HCT116 (cell line): ENCODE results near the gene HYAL2. TPM values are rescaled to one million over a fixed set of nuclear protein-coding genes. Genes with fewer than 3 reads are reported as not detected.

Experiments used
- ATAC-seq: fragments of 200-7000 bp; cut with Tn5 transposase; 2 replicates; pipeline ENCODE4 v1.9.1; 2020; ENCODE audit warnings: mild to moderate bottlenecking, moderate library complexity
- BruUV-seq: library from RNA; stranded (reverse); fragments of 400-500 nt; replicated peaks from 2 replicates; lab custom pipeline; 2021; lab: Mats Ljungman, UMichigan
- CTCF ChIA-PET: fragments of 300-600 bp; sonication (Branson Sonifier 250); formaldehyde crosslinking; loops from one replicate; lab custom pipeline; 2021; ENCODE audit warnings: antibody characterized with exemption; lab: Charles Lee
- POLR2A ChIA-PET: fragments of 300-600, 350-600 bp; sonication (Branson Sonifier 250); formaldehyde crosslinking; loops from one replicate; lab custom pipeline; 2021; ENCODE audit warnings: antibody characterized with exemption; lab: Charles Lee
- RAD21 ChIA-PET, 2 experiments: fragments of 300-600 bp; sonication (Branson Sonifier 250); formaldehyde crosslinking; loops; one replicate each; lab custom pipeline; 2023; ENCODE audit warnings: low total read pairs in 2 of 2; ENCODE audit not compliant: uncharacterized antibody in 2 of 2, unreplicated experiment in 2 of 2, low non-redundant PET in 1 of 2; lab: Charles Lee
- DNase-seq: peaks from one replicate; pipeline ENCODE4 v3.0.0-alpha.2; 2010; ENCODE audit warnings: low read depth, low spot score
- H2AFZ ChIP-seq: fragments of 200-600 bp; shearing (Covaris generic), sonication (generic); 2 replicates; pipeline ENCODE4 v1.6.1; 2017; ENCODE audit warnings: low read depth, mixed run types, mixed read lengths, antibody characterized with exemption, low read length; ENCODE audit not compliant: poor library complexity, severe bottlenecking
- H3K27ac ChIP-seq: 2 replicates; pipeline ENCODE4 v1.5.1; 2012; ENCODE audit warnings: low read depth, low read length
- H3K27me3 ChIP-seq: fragments of 200-600 bp; sonication (generic); 2 replicates; pipeline ENCODE4 v1.6.1; 2016; ENCODE audit warnings: mixed run types, low read length, mixed read lengths; ENCODE audit not compliant: insufficient read depth
- H3K36me3 ChIP-seq, 2 experiments: fragments of 200-500 bp in 1 of 2; fragments of 200-600 bp in 1 of 2; sonication (Bioruptor generic) in 1 of 2; sonication (generic) in 1 of 2; 2 replicates each; pipeline versions ENCODE4 v1.5.1 to v1.6.1; 2014 to 2016; ENCODE audit warnings: low read length in 2 of 2, inconsistent platforms in 1 of 2, mixed read lengths in 1 of 2, mixed run types in 1 of 2; ENCODE audit not compliant: insufficient read depth in 2 of 2, control insufficient read depth in 1 of 2
- H3K4me1 ChIP-seq, 2 experiments: fragments of 200-600 bp in 1 of 2; sonication (generic) in 1 of 2; 2 replicates each; pipeline versions ENCODE4 v1.5.1 to v1.6.1; 2012 to 2017; ENCODE audit warnings: low read length in 2 of 2, inconsistent platforms in 1 of 2, mild to moderate bottlenecking in 1 of 2, mixed read lengths in 1 of 2, mixed run types in 1 of 2, moderate library complexity in 1 of 2; ENCODE audit not compliant: insufficient read depth in 2 of 2, control insufficient read depth in 1 of 2
- H3K4me2 ChIP-seq: fragments of 200-600 bp; sonication (generic); 2 replicates; pipeline ENCODE4 v1.6.1; 2017; ENCODE audit warnings: mixed run types, low read length, mixed read lengths
- H3K4me3 ChIP-seq, 2 experiments: fragments of 200-600 bp in 1 of 2; sonication (generic) in 1 of 2; replicated peaks in 1 of 2; 2 replicates each; pipeline ENCODE4 v1.5.1; 2011 to 2016; ENCODE audit warnings: low read length in 2 of 2, control low read depth in 1 of 2, low read depth in 1 of 2, mild to moderate bottlenecking in 1 of 2, mixed read lengths in 1 of 2, mixed run types in 1 of 2
- H3K79me2 ChIP-seq: fragments of 200-600 bp; sonication (generic); 2 replicates; pipeline ENCODE4 v1.6.1; 2017; ENCODE audit warnings: mild to moderate bottlenecking, mixed run types, low read length, moderate library complexity, mixed read lengths; ENCODE audit not compliant: insufficient read depth
- H3K9ac ChIP-seq: fragments of 200-600 bp; sonication (generic); 2 replicates; pipeline ENCODE4 v1.6.1; 2016; ENCODE audit warnings: low read length, mixed read lengths
- H3K9me2 ChIP-seq: fragments of 200-600 bp; sonication (generic), shearing (Covaris generic); 2 replicates; pipeline ENCODE4 v1.6.1; 2017; ENCODE audit warnings: mixed run types, mild to moderate bottlenecking, moderate library complexity; ENCODE audit not compliant: insufficient read depth
- H3K9me3 ChIP-seq, 2 experiments: fragments of 200-500 bp in 1 of 2; fragments of 200-600 bp in 1 of 2; sonication (Bioruptor generic) in 1 of 2; sonication (generic) in 1 of 2; 2 replicates each; pipeline ENCODE4 v1.6.1; 2014 to 2017; ENCODE audit warnings: low read length in 2 of 2, mixed read lengths in 2 of 2, inconsistent platforms in 1 of 2, low read depth in 1 of 2, mild to moderate bottlenecking in 1 of 2, mixed run types in 1 of 2, moderate library complexity in 1 of 2; ENCODE audit not compliant: control insufficient read depth in 1 of 2, insufficient read depth in 1 of 2
- H4K20me1 ChIP-seq: fragments of 200-600 bp; sonication (generic), shearing (Covaris generic); 2 replicates; pipeline ENCODE4 v1.6.1; 2017; ENCODE audit warnings: mixed run types, mild to moderate bottlenecking, moderate library complexity; ENCODE audit not compliant: insufficient read depth
- CBX3 ChIP-seq: IDR thresholded peaks from 2 replicates; pipeline ENCODE4 v1.6.1; 2012; ENCODE audit warnings: low read depth
- POLR2AphosphoS5 ChIP-seq: IDR thresholded peaks from 2 replicates; pipeline ENCODE4 v1.6.1; 2011; ENCODE audit warnings: mild to moderate bottlenecking, low read depth, low read length, moderate library complexity
- ZFX ChIP-seq: fragments of 450-650 bp; IDR thresholded peaks from 2 replicates; pipeline ENCODE4 v1.6.1; 2017
- ZNF274 ChIP-seq: fragments of 200-500 bp; sonication (Bioruptor generic); IDR thresholded peaks from 2 replicates; pipeline ENCODE4 v1.6.1; 2014; ENCODE audit warnings: mild to moderate bottlenecking, low read depth, low read length, inconsistent platforms
- intact Hi-C: fragments of 100-400 bp; cut with micrococcal nuclease; formaldehyde crosslinking; loops from 2 replicates; pipeline ENCODE4 v1.10.0; 2022
- total RNA-seq: library from RNA; stranded (reverse); gene quantifications from one replicate; pipeline ENCODE4 v1.2.1, GENCODE V29; 2021; ENCODE audit not compliant: unreplicated experiment

HYAL2 gene
- total RNA-seq, 1 experiment from 2014 or later: 42.2 TPM

DNA sequence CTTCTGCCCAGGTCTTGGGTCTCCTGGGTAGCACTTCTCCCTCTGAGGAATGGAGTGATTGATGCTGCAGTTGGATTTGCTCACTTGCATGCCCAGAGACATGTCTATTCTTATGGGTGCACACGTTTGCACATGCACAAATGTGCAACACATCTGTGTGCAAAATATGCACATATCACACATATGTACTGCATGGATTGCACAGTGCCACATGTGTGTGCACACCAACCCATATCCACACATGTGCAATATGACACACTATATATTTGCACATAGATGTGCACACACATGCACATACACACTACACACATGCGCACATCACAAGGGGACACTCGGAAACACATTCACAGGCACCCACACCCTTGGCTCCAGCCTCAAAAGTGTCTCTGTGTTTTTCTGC lies 54.3 kb downstream of the HYAL2 start:
- Histone ChIP-seq H3K9me2 (no peaks in the 10 kb centered on the region), H3K4me2 (peak overlapping the region; percentile 80), H4K20me1 (no peaks in the 10 kb centered on the region), H3K9ac (peak overlapping the region; percentile 62), H3K4me3 (no peak overlapping the region; a peak in 1 of 4 replicates), H3K36me3 (no peaks in the 10 kb centered on the region), H2AFZ (no peak overlapping the region), H3K27me3 (no peaks in the 10 kb centered on the region), H3K27ac (peak overlapping the region; percentile 88), H3K9me3 (no peaks in the 10 kb centered on the region), H3K4me1 (peaks cover 82 to 95% of the 10 kb centered on the region in 2 experiments), H3K79me2 (no peaks in the 10 kb centered on the region)
- ChIA-PET RAD21 (no interaction called here), CTCF (interaction anchor here (1.6 kb wide), 1 partner anchor 33 kb away, joined by 5 read pairs; the partner anchor contains the start of gene GNAI2), POLR2A (interaction anchor here (1.1 kb wide), 1 partner anchor 33 kb away, joined by 5 read pairs; the partner anchor contains the start of gene GNAI2)
- DNase-seq: no peak
- no TSS peak for BruUV-seq
- intact Hi-C loops: loop anchor here (1.0 kb wide), 1 partner anchor 41 kb away; no protein-coding TSS in a partner anchor
- TF ChIP-seq CBX3: no peak
- TF ChIP-seq ZNF274: no peak
- no peak for TF ChIP-seq POLR2AphosphoS5
- TF ChIP-seq ZFX: no peak
- ATAC-seq: no peak

Other genes with a start within 250 kb of the HYAL2 start
- 89.1 TPM for gene RBM5, start 233.8 kb downstream of the HYAL2 start, total RNA-seq
- gene SEMA3F, start 167.4 kb downstream of the HYAL2 start, total RNA-seq: 15.7 TPM
- not detected for gene GNAT1, start 131.1 kb downstream of the HYAL2 start, total RNA-seq
- gene SLC38A3, start 117.5 kb downstream of the HYAL2 start, total RNA-seq: 3.1 TPM
- 170 TPM for gene GNAI2, start 86.5 kb downstream of the HYAL2 start, total RNA-seq
- gene SEMA3B, start 53.6 kb downstream of the HYAL2 start, total RNA-seq: 46.2 TPM
- gene LSMEM2, start 43.7 kb downstream of the HYAL2 start, total RNA-seq: not detected
- gene IFRD2, start 30.3 kb downstream of the HYAL2 start, total RNA-seq: 146 TPM
- gene HYAL3, start 23.3 kb downstream of the HYAL2 start, total RNA-seq: 10.3 TPM
- 21.3 TPM for gene NAA80, start 23.3 kb downstream of the HYAL2 start, total RNA-seq
- gene HYAL1, start 19.2 kb downstream of the HYAL2 start, total RNA-seq: 6.1 TPM
- 34.0 TPM for gene TUSC2, start 5.5 kb upstream of the HYAL2 start, total RNA-seq
- 29.6 TPM for gene RASSF1, start 18.1 kb upstream of the HYAL2 start, total RNA-seq
- 3.3 TPM for gene ZMYND10, start 23.0 kb upstream of the HYAL2 start, total RNA-seq
- gene NPRL2, start 28.0 kb upstream of the HYAL2 start, total RNA-seq: 35.4 TPM
- 9.5 TPM for gene CYB561D2, start 28.1 kb upstream of the HYAL2 start, total RNA-seq
- gene TMEM115, start 36.8 kb upstream of the HYAL2 start, total RNA-seq: 24.6 TPM
- 10.2 TPM for gene CACNA2D2, start 180.9 kb upstream of the HYAL2 start, total RNA-seq
- gene C3orf18, start 245.0 kb upstream of the HYAL2 start, total RNA-seq: 10.1 TPM
- 20.5 TPM for gene HEMK1, start 246.8 kb upstream of the HYAL2 start, total RNA-seq